Stimulated activated CD4-positive, alpha-beta T cell treated with anti-CD3 and anti-CD28 coated beads, TNF-alpha, amount 100 ng/mL, for 48 hours (primary cell): ENCODE data around the gene UBQLN4.
"Not testable (repeated sequence)": the region's sequence is repeated elsewhere in the genome, so short reads cannot be mapped to it uniquely, and the experiment has no call there.

Source experiments
- DNase-seq, 3 donors: peaks; one replicate each; pipeline ENCODE4 v3.0.0-alpha.2; 2020; ENCODE audit warnings: low read depth in 3 of 3

Gene UBQLN4

GRCh38 chr1:156060937-156061636 is 7.5 kb upstream of the UBQLN4 start, which contains the start of gene RAB25:
Gene RAB25 (plus strand): TSS chr1:156061160. CDS start chr1:156061401, 241 bp downstream.
- DNase-seq, result no peak

GRCh38 chr1:156056326-156056849 is 2.8 kb upstream of the UBQLN4 start:
- DNase-seq, result no peak

GRCh38 chr1:156055281-156056048 is 1.9 kb upstream of the UBQLN4 start:
- DNase-seq, result no peak

GRCh38 chr1:156054500-156055280 is 1.1 kb upstream of the UBQLN4 start, which contains the start of gene LAMTOR2:
Gene LAMTOR2 (plus strand): TSS chr1:156054782. CDS start chr1:156054890, 108 bp downstream.
- peak; percentile 94 to 95 (median 94) for DNase-seq

- peak in 2 of 3 donors; percentile 34 to 61 for DNase-seq
Observed at GRCh38 chr1:156052862-156053767, 483 bp downstream of the UBQLN4 start.

GRCh38 chr1:156051011-156051725 is 2.4 kb downstream of the UBQLN4 start:
- DNase-seq, result no peak

- no peak for DNase-seq
Observed at GRCh38 chr1:156050376-156050775, 3.2 kb downstream of the UBQLN4 start.

GRCh38 chr1:156048663-156049258 is 4.8 kb downstream of the UBQLN4 start:
- DNase-seq, result no peak

GRCh38 chr1:156045076-156045475 is 8.5 kb downstream of the UBQLN4 start:
- DNase-seq, result no peak

- DNase-seq, result no peak
Observed at GRCh38 chr1:156042828-156043227, 10.8 kb downstream of the UBQLN4 start.

GRCh38 chr1:156034991-156035390 is 18.6 kb downstream of the UBQLN4 start:
- DNase-seq, result not testable (repeated sequence)

- no peak for DNase-seq
Observed at GRCh38 chr1:156033011-156033410, 20.6 kb downstream of the UBQLN4 start.

- no peak for DNase-seq
Observed at GRCh38 chr1:156026588-156026987, 27.0 kb downstream of the UBQLN4 start.

- peak in 2 of 3 donors; percentile 13 to 17 for DNase-seq
Observed at GRCh38 chr1:156025876-156026275, 27.7 kb downstream of the UBQLN4 start.

GRCh38 chr1:156024801-156025200 is 28.8 kb downstream of the UBQLN4 start:
- DNase-seq, result no peak

- DNase-seq, result no peak
Observed at GRCh38 chr1:156021954-156022353, 31.6 kb downstream of the UBQLN4 start.

- no peak for DNase-seq
Observed at GRCh38 chr1:156021093-156021428, 32.5 kb downstream of the UBQLN4 start.

GRCh38 chr1:156020293-156021092 is 33.1 kb downstream of the UBQLN4 start, which contains the start of gene SSR2:
Gene SSR2 (minus strand): TSS chr1:156020951. CDS start chr1:156020167, 784 bp downstream.
- DNase-seq, result peak; percentile 72 to 83 (median 77)

GRCh38 chr1:156019946-156020292 is 33.7 kb downstream of the UBQLN4 start:
- DNase-seq, result no peak
